ENCODE data around the gene GPD1L.
"Not testable (repeated sequence)": the region's sequence is repeated elsewhere in the genome, so short reads cannot be mapped to it uniquely, and the experiment has no call there.

GPD1L gene

GRCh38 chr3:32186097-32186496, 79.7 kb downstream of the GPD1L start:
- DNase-seq, result no peak

- DNase-seq, result no peak
Observed at GRCh38 chr3:32186876-32187275, 80.5 kb downstream of the GPD1L start.

GRCh38 chr3:32189693-32190092, 83.3 kb downstream of the GPD1L start:
- DNase-seq, result no peak

GRCh38 chr3:32190556-32190955, 84.1 kb downstream of the GPD1L start:
- not testable (repeated sequence) for DNase-seq

- DNase-seq, result no peak
Observed at GRCh38 chr3:32193101-32193500, 86.7 kb downstream of the GPD1L start.

GRCh38 chr3:32194653-32195052, 88.2 kb downstream of the GPD1L start:
- DNase-seq, result no peak

- no peak for DNase-seq
Observed at GRCh38 chr3:32195995-32196540, 89.6 kb downstream of the GPD1L start.

- DNase-seq, result no peak
Observed at GRCh38 chr3:32197991-32198390, 91.6 kb downstream of the GPD1L start.

- DNase-seq, result no peak
Observed at GRCh38 chr3:32198714-32199113, 92.3 kb downstream of the GPD1L start.

- DNase-seq, result no peak
Observed at GRCh38 chr3:32200490-32200889, 94.1 kb downstream of the GPD1L start.

GRCh38 chr3:32200992-32201758, 94.8 kb downstream of the GPD1L start:
- DNase-seq, result no peak

- DNase-seq, result no peak
Observed at GRCh38 chr3:32202496-32202895, 96.1 kb downstream of the GPD1L start.

- no peak for DNase-seq
Observed at GRCh38 chr3:32203854-32204253, 97.4 kb downstream of the GPD1L start.

- DNase-seq, result no peak
Observed at GRCh38 chr3:32208447-32208846, 102.0 kb downstream of the GPD1L start.

- no peak for DNase-seq
Observed at GRCh38 chr3:32215185-32215584, 108.8 kb downstream of the GPD1L start.

- DNase-seq, result no peak
Observed at GRCh38 chr3:32216172-32216783, 109.9 kb downstream of the GPD1L start.

GRCh38 chr3:32217339-32217738, 110.9 kb downstream of the GPD1L start:
- DNase-seq, result no peak

Data from stimulated activated CD4-positive, alpha-beta T cell treated with anti-CD3 and anti-CD28 coated beads, Interleukin-1b, Interleukin-23, amount 100 ng/mL, for 48 hours (primary cell).